Loucy (cell line): ENCODE data around the gene GJA10.
"Not testable (repeated sequence)": the region's sequence is repeated elsewhere in the genome, so short reads cannot be mapped to it uniquely, and the experiment has no call there.

Experiments used
- CTCF ChIP-seq: fragments of 200-600 bp; sonication (generic); conservative IDR thresholded peaks from 2 replicates; pipeline ENCODE4 v1.5.1; 2014; ENCODE audit warnings: mild to moderate bottlenecking, antibody characterized with exemption, low read length
- EZH2phosphoT487 ChIP-seq: fragments of 200-600 bp; IDR thresholded peaks from 2 replicates; pipeline ENCODE4 v1.6.1; 2018; ENCODE audit warnings: antibody characterized with exemption, mild to moderate bottlenecking, moderate library complexity, borderline replicate concordance

GRCh38 chr6:89847513-89847912, 46.8 kb upstream of the GJA10 start:
- not testable (repeated sequence) for TF ChIP-seq CTCF, EZH2phosphoT487
